ENCODE results near the gene DOCK9.

Gene DOCK9

GRCh38 chr13:98988277-98988676 lies 10.4 kb upstream of the DOCK9 start:
- Mint-ChIP-seq H3K4me1 (ENCODE audit: low read depth) (peaks cover 77% of the 10 kb centered on the region), H3K4me3 (no peak overlapping the region), H3K9me3 (no peaks in the 10 kb centered on the region), H3K27ac (no peak overlapping the region), H3K27me3 (no peaks in the 10 kb centered on the region), H3K36me3 (ENCODE audit: low read depth) (no peaks in the 10 kb centered on the region)

GRCh38 chr13:98987275-98987674 lies 9.4 kb upstream of the DOCK9 start:
- no peak overlapping the region for H3K4me3 Mint-ChIP-seq
- H3K27me3 Mint-ChIP-seq = no peaks in the 10 kb centered on the region
- no peak overlapping the region for H3K27ac Mint-ChIP-seq
- H3K9me3 Mint-ChIP-seq = no peaks in the 10 kb centered on the region
- no peaks in the 10 kb centered on the region for H3K36me3 Mint-ChIP-seq (ENCODE audit: low read depth)
- peaks cover 77% of the 10 kb centered on the region for H3K4me1 Mint-ChIP-seq (ENCODE audit: low read depth)

GRCh38 chr13:98986226-98986846 lies 8.5 kb upstream of the DOCK9 start:
- Mint-ChIP-seq H3K4me3 (no peak overlapping the region), H3K27me3 (no peaks in the 10 kb centered on the region), H3K36me3 (ENCODE audit: low read depth) (no peaks in the 10 kb centered on the region), H3K9me3 (no peaks in the 10 kb centered on the region), H3K4me1 (ENCODE audit: low read depth) (peaks cover 81% of the 10 kb centered on the region), H3K27ac (no peak overlapping the region)

GRCh38 chr13:98985591-98985990 lies 7.7 kb upstream of the DOCK9 start:
- Mint-ChIP-seq H3K27ac (no peak overlapping the region), H3K36me3 (ENCODE audit: low read depth) (no peaks in the 10 kb centered on the region), H3K4me3 (no peak overlapping the region), H3K4me1 (ENCODE audit: low read depth) (peaks cover 88% of the 10 kb centered on the region), H3K9me3 (no peaks in the 10 kb centered on the region), H3K27me3 (no peaks in the 10 kb centered on the region)

- no peaks in the 10 kb centered on the region for H3K27me3 Mint-ChIP-seq
- peaks cover 83% of the 10 kb centered on the region for H3K4me1 Mint-ChIP-seq (ENCODE audit: low read depth)
- no peaks in the 10 kb centered on the region for H3K9me3 Mint-ChIP-seq
- H3K36me3 Mint-ChIP-seq (ENCODE audit: low read depth) = no peaks in the 10 kb centered on the region
- no peak overlapping the region for H3K27ac Mint-ChIP-seq
- no peak overlapping the region for H3K4me3 Mint-ChIP-seq
Measured at GRCh38 chr13:98984983-98985382, 7.1 kb upstream of the DOCK9 start.

GRCh38 chr13:98984118-98984517 lies 6.3 kb upstream of the DOCK9 start:
- Mint-ChIP-seq H3K36me3 (ENCODE audit: low read depth) (no peaks in the 10 kb centered on the region), H3K27ac (no peak overlapping the region), H3K9me3 (no peaks in the 10 kb centered on the region), H3K27me3 (no peaks in the 10 kb centered on the region), H3K4me1 (ENCODE audit: low read depth) (peaks cover 75% of the 10 kb centered on the region), H3K4me3 (no peak overlapping the region)

- Mint-ChIP-seq H3K4me3 (no peak overlapping the region), H3K4me1 (ENCODE audit: low read depth) (peaks cover 78% of the 10 kb centered on the region), H3K9me3 (no peaks in the 10 kb centered on the region), H3K36me3 (ENCODE audit: low read depth) (no peaks in the 10 kb centered on the region), H3K27ac (no peak overlapping the region), H3K27me3 (no peaks in the 10 kb centered on the region)
Measured at GRCh38 chr13:98983182-98983581, 5.3 kb upstream of the DOCK9 start.

GRCh38 chr13:98981369-98982080 lies 3.7 kb upstream of the DOCK9 start:
- H3K27ac Mint-ChIP-seq = peak overlapping the region; percentile 56
- H3K36me3 Mint-ChIP-seq (ENCODE audit: low read depth) = no peaks in the 10 kb centered on the region
- H3K4me1 Mint-ChIP-seq (ENCODE audit: low read depth) = peaks cover 85% of the 10 kb centered on the region
- peak overlapping the region; percentile 12 for H3K4me3 Mint-ChIP-seq
- no peaks in the 10 kb centered on the region for H3K27me3 Mint-ChIP-seq
- H3K9me3 Mint-ChIP-seq = no peaks in the 10 kb centered on the region

GRCh38 chr13:98979012-98979660 lies 1.3 kb upstream of the DOCK9 start:
- Mint-ChIP-seq H3K4me3 (no peak overlapping the region), H3K27ac (no peak overlapping the region), H3K27me3 (no peaks in the 10 kb centered on the region), H3K9me3 (no peaks in the 10 kb centered on the region), H3K4me1 (ENCODE audit: low read depth) (peaks cover 85% of the 10 kb centered on the region), H3K36me3 (ENCODE audit: low read depth) (no peaks in the 10 kb centered on the region)

- Mint-ChIP-seq H3K4me1 (ENCODE audit: low read depth) (peaks cover 85% of the 10 kb centered on the region), H3K9me3 (no peaks in the 10 kb centered on the region), H3K36me3 (ENCODE audit: low read depth) (no peaks in the 10 kb centered on the region), H3K27ac (no peak overlapping the region), H3K4me3 (no peak overlapping the region), H3K27me3 (no peaks in the 10 kb centered on the region)
Measured at GRCh38 chr13:98978280-98978679, 416 bp upstream of the DOCK9 start.

GRCh38 chr13:98976941-98977340 lies 923 bp downstream of the DOCK9 start:
- Mint-ChIP-seq H3K27me3 (no peaks in the 10 kb centered on the region), H3K36me3 (ENCODE audit: low read depth) (no peaks in the 10 kb centered on the region), H3K27ac (no peak overlapping the region), H3K9me3 (no peaks in the 10 kb centered on the region), H3K4me1 (ENCODE audit: low read depth) (peaks cover 73% of the 10 kb centered on the region), H3K4me3 (no peak overlapping the region)

- Mint-ChIP-seq H3K27ac (peak overlapping the region; percentile 42), H3K36me3 (ENCODE audit: low read depth) (no peaks in the 10 kb centered on the region), H3K4me3 (no peak overlapping the region), H3K4me1 (ENCODE audit: low read depth) (peaks cover 67% of the 10 kb centered on the region), H3K27me3 (no peaks in the 10 kb centered on the region), H3K9me3 (no peaks in the 10 kb centered on the region)
Measured at GRCh38 chr13:98976338-98976737, 1.5 kb downstream of the DOCK9 start.

- no peaks in the 10 kb centered on the region for H3K27me3 Mint-ChIP-seq
- H3K4me3 Mint-ChIP-seq = no peak overlapping the region
- no peaks in the 10 kb centered on the region for H3K36me3 Mint-ChIP-seq (ENCODE audit: low read depth)
- no peaks in the 10 kb centered on the region for H3K9me3 Mint-ChIP-seq
- peaks cover 64% of the 10 kb centered on the region for H3K4me1 Mint-ChIP-seq (ENCODE audit: low read depth)
- H3K27ac Mint-ChIP-seq = peak overlapping the region; percentile 42
Measured at GRCh38 chr13:98975822-98976261, 2.0 kb downstream of the DOCK9 start.

GRCh38 chr13:98974053-98974452 lies 3.8 kb downstream of the DOCK9 start:
- H3K27ac Mint-ChIP-seq = peak overlapping the region; percentile 7
- no peaks in the 10 kb centered on the region for H3K27me3 Mint-ChIP-seq
- no peak overlapping the region for H3K4me3 Mint-ChIP-seq
- H3K4me1 Mint-ChIP-seq (ENCODE audit: low read depth) = peaks cover 71% of the 10 kb centered on the region
- no peaks in the 10 kb centered on the region for H3K9me3 Mint-ChIP-seq
- no peaks in the 10 kb centered on the region for H3K36me3 Mint-ChIP-seq (ENCODE audit: low read depth)

- Mint-ChIP-seq H3K27ac (no peak overlapping the region), H3K27me3 (no peaks in the 10 kb centered on the region), H3K9me3 (no peaks in the 10 kb centered on the region), H3K4me1 (ENCODE audit: low read depth) (peaks cover 62% of the 10 kb centered on the region), H3K36me3 (ENCODE audit: low read depth) (no peaks in the 10 kb centered on the region), H3K4me3 (no peak overlapping the region)
Measured at GRCh38 chr13:98972627-98973026, 5.2 kb downstream of the DOCK9 start.

Data from stimulated activated naive CD8-positive, alpha-beta T cell treated with anti-CD3 and anti-CD28 coated beads, Interleukin-15, Interleukin-2, amounts not matched to agents 100 ng/mL and 50 ng/mL, for 24 hours (primary cell).